ENCODE data around the gene DTWD1. TPM values are rescaled to one million over a fixed set of nuclear protein-coding genes. Genes with fewer than 3 reads are reported as not detected.
"Not testable (repeated sequence)": the region's sequence is repeated elsewhere in the genome, so short reads cannot be mapped to it uniquely, and the experiment has no call there.

Gene DTWD1
- total and polyA plus RNA-seq, 3 donors from 2014 or later: 14.3 to 17.2 (median 15.3) TPM

- H3K4me1 ChIP-seq: no peaks in the 10 kb centered on the region
- H3K27ac ChIP-seq: no peak overlapping the region
- intact Hi-C loops (cut with DNase I; ENCODE audit: low total_unique reads): no loop called here
Observed at GRCh38 chr15:49697121-49697520, 76.3 kb downstream of the DTWD1 start.

GRCh38 chr15:49702982-49703381 is 82.1 kb downstream of the DTWD1 start:
- H3K36me3 ChIP-seq (ENCODE audit: low read depth, missing control alignments); H3K4me3 ChIP-seq; H3K9me3 ChIP-seq; H3K27ac ChIP-seq; intact Hi-C loops (cut with DNase I; ENCODE audit: low total_unique reads); H3K27me3 ChIP-seq; H3K4me1 ChIP-seq; DNase-seq: not testable (repeated sequence)
- WGBS, 2 donors: 87 to 88% methylated on average over 12 of the region's 12 CpGs

More at GRCh38 chr15:49697121-49697520, 76.3 kb downstream of the DTWD1 start:
- Histone ChIP-seq H3K36me3 (ENCODE audit: low read depth, missing control alignments) (no peaks in the 10 kb centered on the region), H3K4me3 (no peak overlapping the region), H3K9me3 (no peaks in the 10 kb centered on the region), H3K27me3 (no peaks in the 10 kb centered on the region)
- 88 to 95% methylated on average over 1 of the region's 1 CpG for WGBS, 2 donors
- DNase-seq: no peak
- no peak for TF ChIP-seq POLR2A (IDR thresholded peaks at IDR 0.05)
- TF ChIP-seq CTCF (IDR thresholded peaks at IDR 0.05): no peak

Other genes with a start within 250 kb of the DTWD1 start
- 1 to 10 TPM; 2.8 to 3.2 TPM for gene FGF7, start 197.8 kb upstream of the DTWD1 start, total RNA-seq
- 1.6 TPM for gene FGF7, start 197.8 kb upstream of the DTWD1 start, polyA plus RNA-seq (ENCODE audit: insufficient read depth, low read depth, low replicate concordance)
- gene FAM227B, start 230 bp upstream of the DTWD1 start, total RNA-seq: 10 to 100 TPM; 19.0 to 36.4 TPM
- 28.3 TPM for gene FAM227B, start 230 bp upstream of the DTWD1 start, polyA plus RNA-seq (ENCODE audit: insufficient read depth, low read depth, low replicate concordance)